Stomach (tissue), 9 donors: ENCODE results near the gene ZFAND6. TPM values are rescaled to one million over a fixed set of nuclear protein-coding genes. Genes with fewer than 3 reads are reported as not detected.

Experiments
- DNase-seq, 2 donors: peaks; one replicate each; pipeline versions ENCODE4 v3.0.0 to v3.0.0-alpha.2; 2013 to 2019
- H3K27ac ChIP-seq, 5 donors: fragments of 200-600 bp in 4 of 5; sonication (generic) in 4 of 5; one replicate each; pipeline ENCODE4 v1.5.1; 2013 to 2019; ENCODE audit warnings: mild to moderate bottlenecking in 1 of 5, moderate library complexity in 1 of 5
- H3K27me3 ChIP-seq, 3 donors: fragments of 200-600 bp; sonication (generic); one replicate each; pipeline ENCODE4 v1.5.1; 2017 to 2019; ENCODE audit warnings: mixed run types in 1 of 3
- H3K36me3 ChIP-seq, 4 donors: fragments of 200-600 bp; sonication (generic); 1 replicate in 3 of 4; 2 replicates in 1 of 4; pipeline ENCODE4 v1.5.1; 2016 to 2019
- H3K4me1 ChIP-seq, 4 donors: fragments of 200-600 bp; sonication (generic); one replicate each; pipeline ENCODE4 v1.5.1; 2016 to 2019
- H3K4me3 ChIP-seq, 4 donors: fragments of 200-600 bp; sonication (generic) in 3 of 4; one replicate each; pipeline ENCODE4 v1.5.1; 2016 to 2019; ENCODE audit warnings: mild to moderate bottlenecking in 1 of 4
- H3K9me3 ChIP-seq, 4 donors: fragments of 200-600 bp; sonication (generic); one replicate each; pipeline ENCODE4 v1.5.1; 2016 to 2019
- CTCF ChIP-seq, 7 experiments: fragments of 450-650 bp in 4 of 7; fragments of 200-600 bp in 3 of 7; sonication (generic) in 3 of 7; IDR thresholded peaks; one replicate each; pipeline ENCODE4 v1.5.1; 2016 to 2019; ENCODE audit warnings: antibody characterized with exemption in 7 of 7, control low read depth in 2 of 7, mild to moderate bottlenecking in 1 of 7
- EP300 ChIP-seq: sonication (generic); formaldehyde crosslinking; IDR thresholded peaks from one replicate; pipeline ENCODE4 v1.6.1; 2017; ENCODE audit warnings: antibody characterized with exemption
- POLR2A ChIP-seq, 4 donors: fragments of 450-650 bp; IDR thresholded peaks; one replicate each; pipeline ENCODE4 v1.6.1; 2016; ENCODE audit warnings: antibody characterized with exemption in 4 of 4, control low read depth in 2 of 4, mild to moderate bottlenecking in 1 of 4, moderate library complexity in 1 of 4
- POLR2AphosphoS5 ChIP-seq, 3 donors: sonication (generic); formaldehyde crosslinking; IDR thresholded peaks; one replicate each; pipeline ENCODE4 v1.6.1; 2016; ENCODE audit warnings: antibody characterized with exemption in 3 of 3
- WGBS, 5 donors: extraction: QIAGEN DNeasy Blood & Tissue Kit in 3 of 5; methylation state at CpG; one replicate each; pipeline versions ENCODE4 v1.1.5 to v1.1.7; 2013 to 2018; 5-methylcytosine and 5-hydroxymethylcytosine counted together
- intact Hi-C: fragments of 100-400 bp; cut with DNase I; formaldehyde crosslinking; loops from one replicate; pipeline ENCODE4 v1.15.1; 2023; ENCODE audit warnings: low total_unique reads
- polyA plus RNA-seq, 3 donors: library from polyadenylated mRNA; stranded (reverse); fragments of 200-250 nt; gene quantifications; one replicate each; pipeline ENCODE4 v1.2.3, GENCODE V29; 2013
- total RNA-seq, 5 donors: library from RNA; depleted of rRNA; stranded (reverse); fragments of >200 nt; gene quantifications; one replicate each; pipeline versions ENCODE4 v1.1.0 to v1.2.3, GENCODE V29; 2014 to 2016
- donor health status: healthy with polysubstance abuse.
- donor health status: Bipolar disorder and iron deficiency.
- donor health status: healthy.

The ZFAND6 gene
- total and polyA plus RNA-seq, 8 donors, result 12.2 to 271 (median 66.4) TPM

- WGBS, 5 donors, result 88 to 100% (median 100%) methylated on average over 1 of the region's 1 CpG
- no peak for DNase-seq
- no peaks in the 10 kb centered on the region for H3K9me3 ChIP-seq
- H3K27ac ChIP-seq, result no peak overlapping the region
- no peak overlapping the region for H3K4me3 ChIP-seq
- H3K36me3 ChIP-seq, result peaks cover 0 to 47% (median 43%) of the 10 kb centered on the region in 4 donors
- intact Hi-C loops, result no loop called here
- peaks cover 22 to 32% (median 26%) of the 10 kb centered on the region in 4 donors for H3K4me1 ChIP-seq
- no peaks in the 10 kb centered on the region for H3K27me3 ChIP-seq
- TF ChIP-seq POLR2A (IDR thresholded peaks at IDR 0.05) (no peak), CTCF (IDR thresholded peaks at IDR 0.05) (no peak), POLR2AphosphoS5 (IDR thresholded peaks at IDR 0.05) (no peak), EP300 (no peak)
Observed at GRCh38 chr15:80163897-80164296, 104.4 kb downstream of the ZFAND6 start.

GRCh38 chr15:80167936-80168335 lies 108.5 kb downstream of the ZFAND6 start:
- 95 to 99% (median 96%) methylated on average over 8 of the region's 8 CpGs for WGBS, 5 donors
- DNase-seq, result no peak
- Histone ChIP-seq H3K27me3 (no peaks in the 10 kb centered on the region), H3K9me3 (no peaks in the 10 kb centered on the region), H3K4me3 (no peak overlapping the region), H3K4me1 (peaks cover 0 to 4% (median 2%) of the 10 kb centered on the region in 4 donors), H3K27ac (no peak overlapping the region), H3K36me3 (peaks cover 0 to 40% (median 27%) of the 10 kb centered on the region in 4 donors)
- no peak for TF ChIP-seq CTCF (IDR thresholded peaks at IDR 0.05)
- TF ChIP-seq EP300, result no peak
- intact Hi-C loops, result no loop called here

GRCh38 chr15:80168421-80168820 lies 108.9 kb downstream of the ZFAND6 start:
- no peak for DNase-seq
- Histone ChIP-seq H3K9me3 (no peaks in the 10 kb centered on the region), H3K4me3 (no peak overlapping the region), H3K36me3 (peaks cover 0 to 40% (median 24%) of the 10 kb centered on the region in 4 donors), H3K27me3 (no peaks in the 10 kb centered on the region), H3K4me1 (peaks cover 0 to 5% (median 2%) of the 10 kb centered on the region in 4 donors), H3K27ac (no peak overlapping the region)
- no peak for TF ChIP-seq CTCF (IDR thresholded peaks at IDR 0.05)
- no peak for TF ChIP-seq POLR2AphosphoS5 (IDR thresholded peaks at IDR 0.05)
- no peak for TF ChIP-seq EP300
- no peak for TF ChIP-seq POLR2A (IDR thresholded peaks at IDR 0.05)
- WGBS, 5 donors, result 75 to 98% (median 86%) methylated on average over 5 of the region's 5 CpGs
- intact Hi-C loops, result no loop called here

GRCh38 chr15:80169768-80170357 lies 110.4 kb downstream of the ZFAND6 start:
- DNase-seq, result no peak
- Histone ChIP-seq H3K4me1 (peaks cover 0 to 17% (median 8%) of the 10 kb centered on the region in 4 donors), H3K9me3 (no peaks in the 10 kb centered on the region), H3K4me3 (no peak overlapping the region), H3K27ac (no peak overlapping the region), H3K36me3 (peaks cover 0 to 50% (median 25%) of the 10 kb centered on the region in 4 donors), H3K27me3 (no peaks in the 10 kb centered on the region)
- intact Hi-C loops, result no loop called here
- WGBS, 5 donors, result 91 to 98% (median 94%) methylated on average over 10 to 12 of the region's 12 CpGs
- no peak for TF ChIP-seq CTCF (IDR thresholded peaks at IDR 0.05)
- TF ChIP-seq EP300, result no peak
- no peak for TF ChIP-seq POLR2AphosphoS5 (IDR thresholded peaks at IDR 0.05)
- no peak for TF ChIP-seq POLR2A (IDR thresholded peaks at IDR 0.05)
